A549 (cell line): ENCODE measurements around the gene PSD. TPM values are rescaled to one million over a fixed set of nuclear protein-coding genes. Genes with fewer than 3 reads are reported as not detected.

Source experiments
- ATAC-seq, 2 experiments: fragments of 200-7000 bp in 1 of 2; fragments of >200 bp in 1 of 2; cut with Nextera tagmentation in 1 of 2; cut with Tn5 transposase in 1 of 2; 3 replicates each; pipeline versions ENCODE4 v1.8.0 to v1.9.1; 2018 to 2020; ENCODE audit warnings: mild to moderate bottlenecking in 1 of 2, moderate library complexity in 1 of 2
- CTCF ChIA-PET: fragments of 300-600 bp; sonication (Branson Sonifier 250); formaldehyde crosslinking; extraction: SDS; loops from one replicate; lab custom pipeline; 2021; ENCODE audit warnings: antibody characterized with exemption, inconsistent platforms; lab: Yijun Ruan, JAX
- POLR2A ChIA-PET: fragments of 350-600 bp; formaldehyde crosslinking; extraction: SDS; loops from one replicate; lab custom pipeline; 2021; ENCODE audit warnings: antibody characterized with exemption, inconsistent platforms; lab: Yijun Ruan, JAX
- DNase-seq, 2 experiments: peaks; one replicate each; pipeline versions ENCODE4 v3.0.0 to v3.0.0-alpha.2; 2011 to 2016; ENCODE audit warnings: low read depth in 1 of 2, low spot score in 1 of 2
- FAIRE-seq: peaks from 2 replicates; lab custom pipeline; 2011; peaks lifted over from hg19 to GRCh38; lab: Jason Lieb, UNC
- H3K27ac ChIP-seq, 2 experiments: fragments of >200 bp; sonication (Bioruptor Twin); formaldehyde crosslinking; 3 replicates each; pipeline ENCODE4 v1.5.1; 2016 to 2017
- H3K4me1 ChIP-seq: fragments of >200 bp; sonication (Bioruptor Twin); formaldehyde crosslinking; 3 replicates; pipeline ENCODE4 v1.6.1; 2016
- H3K4me2 ChIP-seq: fragments of >200 bp; sonication (Bioruptor Twin); formaldehyde crosslinking; 3 replicates; pipeline ENCODE4 v1.6.1; 2016
- H3K4me3 ChIP-seq: fragments of >200 bp; sonication (Bioruptor Twin); formaldehyde crosslinking; 3 replicates; pipeline ENCODE4 v1.5.1; 2016
- H3K9me3 ChIP-seq: fragments of >200 bp; sonication (Bioruptor Twin); formaldehyde crosslinking; 3 replicates; pipeline ENCODE4 v1.6.1; 2016
- BHLHE40 ChIP-seq: IDR thresholded peaks from 2 replicates; pipeline ENCODE4 v1.6.1; 2012; ENCODE audit warnings: low read depth, low read length, inconsistent platforms
- CHD2 ChIP-seq: fragments of 150-350 bp; IDR thresholded peaks from 2 replicates; pipeline ENCODE4 v1.6.1; 2014; ENCODE audit warnings: low read length; ENCODE audit not compliant: partially characterized antibody
- CTCF ChIP-seq: fragments of >200 bp; sonication (Bioruptor Twin); formaldehyde crosslinking; IDR thresholded peaks from 3 replicates; pipeline ENCODE4 v1.5.1; 2016
- E2F6 ChIP-seq: IDR thresholded peaks from 2 replicates; pipeline ENCODE4 v1.6.1; 2012; ENCODE audit warnings: low read depth, borderline replicate concordance
- EHMT2 ChIP-seq: fragments of 200-600 bp; sonication (generic); IDR thresholded peaks from 2 replicates; pipeline ENCODE4 v1.6.1; 2016; ENCODE audit warnings: antibody characterized with exemption, low read depth, mild to moderate bottlenecking, moderate library complexity
- ELK1 ChIP-seq: fragments of 150-350 bp; IDR thresholded peaks from 2 replicates; pipeline ENCODE4 v1.6.1; 2014; ENCODE audit warnings: low read depth, mild to moderate bottlenecking, low read length
- EP300 ChIP-seq, 2 experiments: fragments of >200 bp; sonication (Bioruptor Twin); formaldehyde crosslinking; IDR thresholded peaks; 2 replicates in 1 of 2; 3 replicates in 1 of 2; pipeline ENCODE4 v1.6.1; 2016 to 2017
- FOSL2 ChIP-seq, 2 experiments: fragments of 450-650 bp in 1 of 2; fragments of >200 bp in 1 of 2; sonication (Bioruptor Twin) in 1 of 2; formaldehyde crosslinking; IDR thresholded peaks; 2 replicates each; pipeline versions ENCODE4 v1.5.0 to v1.6.1; 2016 to 2020; ENCODE audit warnings: mild to moderate bottlenecking in 1 of 2, moderate library complexity in 1 of 2
- GATA3 ChIP-seq: IDR thresholded peaks from 2 replicates; pipeline ENCODE4 v1.6.1; 2012; ENCODE audit warnings: borderline replicate concordance
- HEYL ChIP-seq: fragments of 250-450 bp; sonication (Bioruptor Pico); IDR thresholded peaks from 2 replicates; pipeline ENCODE4 v1.8.0; 2021; ENCODE audit warnings: mild to moderate bottlenecking, moderate library complexity
- HMGXB4 ChIP-seq: fragments of 250-450 bp; sonication (Bioruptor Pico); IDR thresholded peaks from 2 replicates; pipeline ENCODE4 v1.5.0; 2021; ENCODE audit warnings: mild to moderate bottlenecking, moderate library complexity, borderline replicate concordance
- NPAS2 ChIP-seq: fragments of 250-450 bp; sonication (Bioruptor Pico); IDR thresholded peaks from 2 replicates; pipeline ENCODE4 v1.8.0; 2022; ENCODE audit warnings: mild to moderate bottlenecking, moderate library complexity, borderline replicate concordance
- POLR2A ChIP-seq: IDR thresholded peaks from 2 replicates; pipeline ENCODE4 v1.6.1; 2012; ENCODE audit warnings: mild to moderate bottlenecking, low read length
- RNF2 ChIP-seq: fragments of 200-600 bp; sonication (generic); IDR thresholded peaks from 2 replicates; pipeline ENCODE4 v1.6.1; 2016; ENCODE audit warnings: low read depth, mild to moderate bottlenecking, antibody characterized with exemption, moderate library complexity, borderline replicate concordance
- SMC3 ChIP-seq: fragments of >200 bp; sonication (Bioruptor Twin); formaldehyde crosslinking; IDR thresholded peaks from 3 replicates; pipeline ENCODE4 v1.6.1; 2018; ENCODE audit warnings: inconsistent platforms
- SREBF2 ChIP-seq: fragments of 450-650 bp; IDR thresholded peaks from 2 replicates; pipeline ENCODE4 v1.6.1; 2014; ENCODE audit warnings: mild to moderate bottlenecking, moderate library complexity
- TFCP2L1 ChIP-seq: fragments of 250-450 bp; sonication (Bioruptor Pico); IDR thresholded peaks from 2 replicates; pipeline ENCODE4 v1.5.0; 2021; ENCODE audit warnings: mild to moderate bottlenecking
- TP53 ChIP-seq: fragments of 250-450 bp; sonication (Bioruptor Pico); IDR thresholded peaks from 2 replicates; pipeline ENCODE4 v1.5.0; 2021; ENCODE audit warnings: mild to moderate bottlenecking, moderate library complexity
- USF2 ChIP-seq: fragments of 450-650 bp; IDR thresholded peaks from 2 replicates; pipeline ENCODE4 v1.6.1; 2014; ENCODE audit warnings: antibody characterized with exemption
- ZC3H11A ChIP-seq: fragments of 450-650 bp; IDR thresholded peaks from 2 replicates; pipeline ENCODE4 v1.6.1; 2014; ENCODE audit warnings: antibody characterized with exemption, mild to moderate bottlenecking
- ZSCAN20 ChIP-seq: fragments of 250-450 bp; sonication (Bioruptor Pico); IDR thresholded peaks from 2 replicates; pipeline ENCODE4 v1.8.0; 2022; ENCODE audit warnings: mild to moderate bottlenecking, moderate library complexity
- WGBS: methylation state at CpG from one replicate; pipeline ENCODE4 v1.1.6; 2017; ENCODE audit errors: missing lambda C conversion rate; 5-methylcytosine and 5-hydroxymethylcytosine counted together
- polyA plus RNA-seq, 4 experiments: library from polyadenylated mRNA; depleted of rRNA in 3 of 4; stranded (reverse); fragments of >200 nt; fragmentation: RNase III in 1 of 4; extraction: RNeasy Plus Mini Kit Qiagen cat#74134 plus additional on column Dnase treatment in 1 of 4; gene quantifications; 2 replicates in 3 of 4; 3 replicates in 1 of 4; pipeline ENCODE4 v1.2.3, GENCODE V29; 2011 to 2017

PSD gene
- polyA plus RNA-seq, 2 of the 4 experiments (the other 2 are of a cell fraction), result 0.14 to 0.75 TPM

- TF ChIP-seq CTCF (peak; percentile 97), ZC3H11A (no peak), SMC3 (peak; percentile 88), HMGXB4 (CRISPR knock-in tag) (peak; percentile 33; the same call in 1 of the 2 replicates), EHMT2 (no peak), TP53 (no peak), POLR2A (peak; percentile 58)
Measured at GRCh38 chr10:102399217-102400021, 19.2 kb downstream of the PSD start (continued).

- WGBS, result 92% methylated on average over 19 of the region's 21 CpGs
- Histone ChIP-seq H3K9me3 (no peaks in the 10 kb centered on the region), H3K4me2 (peak overlapping the region; percentile 83), H3K4me3 (no peak overlapping the region), H3K27ac (peak overlapping the region in 1 of 2 experiments; percentile 86; a peak in 3 of 6 replicates), H3K4me1 (peaks cover 45% of the 10 kb centered on the region)
- FAIRE-seq, result no peak
- POLR2A ChIA-PET, result interaction anchor here (0.6 to 1.9 kb wide), 7 partner anchors 11 to 243 kb away, joined by 3 to 7 read pairs (median 3); partner anchors contain the start of gene ELOVL3
- no peak for ATAC-seq
- CTCF ChIA-PET, result interaction anchor here (0.6 to 16.2 kb wide), 28 partner anchors 7 to 957 kb away, joined by 3 to 450 read pairs (median 5); partner anchors contain the start of genes C10orf95, CUEDC2, ELOVL3 and FBXL15
- no peak for DNase-seq
- no peak for TF ChIP-seq HEYL (CRISPR knock-in tag)
- TF ChIP-seq EP300 (IDR thresholded peaks at IDR 0.05), result no peak
- TF ChIP-seq RNF2, result no peak
- no peak for TF ChIP-seq ELK1
- no peak for TF ChIP-seq USF2
- TF ChIP-seq POLR2A, result no peak
- TF ChIP-seq NPAS2 (CRISPR knock-in tag), result no peak
- TF ChIP-seq TFCP2L1, result no peak
- TF ChIP-seq GATA3, result no peak
- TF ChIP-seq FOSL2 (IDR thresholded peaks at IDR 0.05), result no peak
- no peak for TF ChIP-seq FOSL2 (CRISPR knock-in tag; IDR thresholded peaks at IDR 0.05)
- TF ChIP-seq BHLHE40, result no peak
- TF ChIP-seq E2F6, result no peak
- TF ChIP-seq SREBF2, result no peak
- no peak for TF ChIP-seq TP53
- TF ChIP-seq CHD2, result no peak
- no peak for TF ChIP-seq ZSCAN20 (CRISPR knock-in tag)
Measured at GRCh38 chr10:102398172-102399020, 20.2 kb downstream of the PSD start.
